HepG2 (cell line): ENCODE results near the gene RHOV. TPM values are rescaled to one million over a fixed set of nuclear protein-coding genes. Genes with fewer than 3 reads are reported as not detected.
A peak's percentile ranks its signal among the peaks of the same experiment; 100 is the strongest.

Source experiments
- ARID4A ChIP-seq: sonication (generic); formaldehyde crosslinking; IDR thresholded peaks from 2 replicates; pipeline ENCODE4 v1.5.0; 2020; ENCODE audit warnings: mild to moderate bottlenecking, missing genetic modification reagents, borderline replicate concordance
- ARID5B ChIP-seq: IDR thresholded peaks from 2 replicates; pipeline ENCODE4 v1.4.0; 2020; ENCODE audit warnings: mild to moderate bottlenecking, missing genetic modification reagents
- HDAC2 ChIP-seq: sonication (generic); formaldehyde crosslinking; IDR thresholded peaks from 2 replicates; pipeline ENCODE4 v1.4.0; 2020; ENCODE audit warnings: missing genetic modification reagents
- KDM1A ChIP-seq: IDR thresholded peaks from 2 replicates; pipeline ENCODE4 v1.6.1; 2016; ENCODE audit warnings: missing compliant biosample characterization
- ZBTB4 ChIP-seq: sonication (generic); formaldehyde crosslinking; IDR thresholded peaks from 2 replicates; pipeline ENCODE4 v1.4.0; 2020; ENCODE audit warnings: missing genetic modification reagents, mild to moderate bottlenecking, borderline replicate concordance
- ZBTB7A ChIP-seq: sonication (generic); formaldehyde crosslinking; IDR thresholded peaks from 2 replicates; pipeline ENCODE4 v1.8.0; 2022; ENCODE audit warnings: mild to moderate bottlenecking, missing genetic modification reagents
- ZFP91 ChIP-seq: sonication (generic); formaldehyde crosslinking; IDR thresholded peaks from 2 replicates; pipeline ENCODE4 v1.9.0; 2022; ENCODE audit warnings: missing genetic modification reagents, mild to moderate bottlenecking, borderline replicate concordance
- ZGPAT ChIP-seq: IDR thresholded peaks from 2 replicates; pipeline ENCODE4 v1.6.1; 2016; ENCODE audit warnings: mild to moderate bottlenecking
- ZNF280B ChIP-seq: sonication (generic); formaldehyde crosslinking; IDR thresholded peaks from 2 replicates; pipeline ENCODE4 v1.5.0; 2020; ENCODE audit warnings: missing genetic modification reagents, mild to moderate bottlenecking, borderline replicate concordance
- polyA plus RNA-seq, 8 experiments: library from polyadenylated mRNA; depleted of rRNA in 3 of 8; stranded (reverse) in 7 of 8; unstranded in 1 of 8; fragments of >200 nt; fragmentation: Illumina TruSeq in 4 of 8; extraction: Trizol in 4 of 8; gene quantifications; 2 replicates each; pipeline versions ENCODE4 v1.2.1 to v1.2.3, GENCODE V29; 2011 to 2016; ENCODE audit warnings: low read depth in 4 of 8, missing spikeins in 1 of 8, mixed read lengths in 1 of 8; ENCODE audit not compliant: insufficient read depth in 1 of 8
- total RNA-seq, 5 experiments: library from RNA; depleted of rRNA; stranded (reverse); fragments of >200 nt; fragmentation: Illumina TruSeq; extraction: Trizol; gene quantifications; 2 replicates each; pipeline ENCODE4 v1.2.3, GENCODE V29; 2016; ENCODE audit warnings: low read depth in 1 of 5

The RHOV gene
- total and polyA plus RNA-seq, 2 of the 13 experiments (the other 11 are each of a cell fraction or from before 2014, with no cell fraction given), result 0.17 to 0.18 TPM

- TF ChIP-seq ZNF280B, result peak; percentile 68; the same call in 1 of the 2 replicates
- TF ChIP-seq ZFP91, result peak; percentile 31; the same call in 1 of the 2 replicates
- 0 out of 2 replicates have a peak, but pooled peaks have one; percentile 61 for TF ChIP-seq ZBTB7A (CRISPR knock-in tag)
- TF ChIP-seq ARID5B (CRISPR knock-in tag), result 0 out of 2 replicates have a peak, but pooled peaks have one; percentile 18
- TF ChIP-seq ARID4A (CRISPR knock-in tag), result peak; percentile 31; the same call in 1 of the 2 replicates
- TF ChIP-seq ZGPAT (CRISPR knock-in tag), result peak; percentile 54; the same call in 1 of the 2 replicates
- TF ChIP-seq ZBTB4 (CRISPR knock-in tag), result peak; percentile 75; the same call in 1 of the 2 replicates
- TF ChIP-seq HDAC2 (CRISPR knock-in tag), result no peak; the same call in 1 of the 2 replicates
- no peak for TF ChIP-seq KDM1A (CRISPR knock-in tag)
Observed at GRCh38 chr15:40859206-40859851, 14.7 kb downstream of the RHOV start (continued).
